ENCODE measurements around the gene MVK. TPM values are rescaled to one million over a fixed set of nuclear protein-coding genes. Genes with fewer than 3 reads are reported as not detected.

MVK gene
- total RNA-seq, 1 donor: 3.9 TPM

GRCh38 chr12:109587921-109588320, 14.3 kb downstream of the MVK start:
- H3K9me3 ChIP-seq (ENCODE audit: low read depth, low read length): no peaks in the 10 kb centered on the region
- H3K4me3 ChIP-seq (ENCODE audit: low read length): no peak overlapping the region
- H3K4me1 ChIP-seq (ENCODE audit: insufficient read depth, low read length): no peaks in the 10 kb centered on the region
- no peaks in the 10 kb centered on the region for H3K27me3 ChIP-seq (ENCODE audit: insufficient read depth, low read length)

GRCh38 chr12:109588461-109589239, 15.1 kb downstream of the MVK start:
- Histone ChIP-seq H3K9me3 (ENCODE audit: low read depth, low read length) (no peaks in the 10 kb centered on the region), H3K27me3 (ENCODE audit: insufficient read depth, low read length) (no peaks in the 10 kb centered on the region), H3K4me1 (ENCODE audit: insufficient read depth, low read length) (no peaks in the 10 kb centered on the region), H3K4me3 (ENCODE audit: low read length) (no peak overlapping the region)

- no peaks in the 10 kb centered on the region for H3K9me3 ChIP-seq (ENCODE audit: low read depth, low read length)
- no peak overlapping the region for H3K4me3 ChIP-seq (ENCODE audit: low read length)
- no peaks in the 10 kb centered on the region for H3K27me3 ChIP-seq (ENCODE audit: insufficient read depth, low read length)
- peaks cover 3% of the 10 kb centered on the region for H3K4me1 ChIP-seq (ENCODE audit: insufficient read depth, low read length)
These were observed 15.6 kb downstream of the MVK start for GRCh38 chr12:109589240-109589590.

GRCh38 chr12:109589691-109590245, 16.2 kb downstream of the MVK start:
- Histone ChIP-seq H3K4me1 (ENCODE audit: insufficient read depth, low read length) (peaks cover 8% of the 10 kb centered on the region), H3K9me3 (ENCODE audit: low read depth, low read length) (no peaks in the 10 kb centered on the region), H3K4me3 (ENCODE audit: low read length) (no peak overlapping the region), H3K27me3 (ENCODE audit: insufficient read depth, low read length) (no peaks in the 10 kb centered on the region)

- Histone ChIP-seq H3K4me1 (ENCODE audit: insufficient read depth, low read length) (peaks cover 16% of the 10 kb centered on the region), H3K9me3 (ENCODE audit: low read depth, low read length) (no peaks in the 10 kb centered on the region), H3K4me3 (ENCODE audit: low read length) (no peak overlapping the region), H3K27me3 (ENCODE audit: insufficient read depth, low read length) (no peaks in the 10 kb centered on the region)
These were observed 17.0 kb downstream of the MVK start for GRCh38 chr12:109590566-109590965.

GRCh38 chr12:109591041-109591440, 17.4 kb downstream of the MVK start:
- H3K4me1 ChIP-seq (ENCODE audit: insufficient read depth, low read length): peaks cover 19% of the 10 kb centered on the region
- H3K4me3 ChIP-seq (ENCODE audit: low read length): no peak overlapping the region
- H3K9me3 ChIP-seq (ENCODE audit: low read depth, low read length): no peaks in the 10 kb centered on the region
- H3K27me3 ChIP-seq (ENCODE audit: insufficient read depth, low read length): no peaks in the 10 kb centered on the region

GRCh38 chr12:109592195-109592904, 18.8 kb downstream of the MVK start:
- Histone ChIP-seq H3K4me3 (ENCODE audit: low read length) (no peak overlapping the region), H3K4me1 (ENCODE audit: insufficient read depth, low read length) (peaks cover 21% of the 10 kb centered on the region), H3K27me3 (ENCODE audit: insufficient read depth, low read length) (no peaks in the 10 kb centered on the region), H3K9me3 (ENCODE audit: low read depth, low read length) (no peaks in the 10 kb centered on the region)

GRCh38 chr12:109592905-109593272, 19.3 kb downstream of the MVK start:
- Histone ChIP-seq H3K4me3 (ENCODE audit: low read length) (no peak overlapping the region), H3K27me3 (ENCODE audit: insufficient read depth, low read length) (no peaks in the 10 kb centered on the region), H3K9me3 (ENCODE audit: low read depth, low read length) (no peaks in the 10 kb centered on the region), H3K4me1 (ENCODE audit: insufficient read depth, low read length) (peaks cover 22% of the 10 kb centered on the region)

- Histone ChIP-seq H3K27me3 (ENCODE audit: insufficient read depth, low read length) (no peaks in the 10 kb centered on the region), H3K9me3 (ENCODE audit: low read depth, low read length) (no peaks in the 10 kb centered on the region), H3K4me1 (ENCODE audit: insufficient read depth, low read length) (peaks cover 22% of the 10 kb centered on the region), H3K4me3 (ENCODE audit: low read length) (no peak overlapping the region)
These were observed 21.1 kb downstream of the MVK start for GRCh38 chr12:109594556-109595317.

GRCh38 chr12:109595321-109595902, 21.8 kb downstream of the MVK start:
- no peak overlapping the region for H3K4me3 ChIP-seq (ENCODE audit: low read length)
- H3K4me1 ChIP-seq (ENCODE audit: insufficient read depth, low read length): peaks cover 22% of the 10 kb centered on the region
- no peaks in the 10 kb centered on the region for H3K9me3 ChIP-seq (ENCODE audit: low read depth, low read length)
- no peaks in the 10 kb centered on the region for H3K27me3 ChIP-seq (ENCODE audit: insufficient read depth, low read length)

GRCh38 chr12:109596418-109597244, 23.0 kb downstream of the MVK start:
- Histone ChIP-seq H3K4me3 (ENCODE audit: low read length) (no peak overlapping the region), H3K27me3 (ENCODE audit: insufficient read depth, low read length) (no peaks in the 10 kb centered on the region), H3K9me3 (ENCODE audit: low read depth, low read length) (no peaks in the 10 kb centered on the region), H3K4me1 (ENCODE audit: insufficient read depth, low read length) (peaks cover 22% of the 10 kb centered on the region)

- Histone ChIP-seq H3K27me3 (ENCODE audit: insufficient read depth, low read length) (no peaks in the 10 kb centered on the region), H3K4me1 (ENCODE audit: insufficient read depth, low read length) (peaks cover 22% of the 10 kb centered on the region), H3K4me3 (ENCODE audit: low read length) (no peak overlapping the region), H3K9me3 (ENCODE audit: low read depth, low read length) (no peaks in the 10 kb centered on the region)
These were observed 23.8 kb downstream of the MVK start for GRCh38 chr12:109597414-109597794.

- Histone ChIP-seq H3K27me3 (ENCODE audit: insufficient read depth, low read length) (no peaks in the 10 kb centered on the region), H3K4me3 (ENCODE audit: low read length) (no peak overlapping the region), H3K9me3 (ENCODE audit: low read depth, low read length) (no peaks in the 10 kb centered on the region), H3K4me1 (ENCODE audit: insufficient read depth, low read length) (peaks cover 22% of the 10 kb centered on the region)
These were observed 24.3 kb downstream of the MVK start for GRCh38 chr12:109597795-109598427.

- Histone ChIP-seq H3K9me3 (ENCODE audit: low read depth, low read length) (no peaks in the 10 kb centered on the region), H3K27me3 (ENCODE audit: insufficient read depth, low read length) (no peaks in the 10 kb centered on the region), H3K4me1 (ENCODE audit: insufficient read depth, low read length) (peaks cover 22% of the 10 kb centered on the region), H3K4me3 (ENCODE audit: low read length) (no peak overlapping the region)
These were observed 24.8 kb downstream of the MVK start for GRCh38 chr12:109598428-109598854.
